ENCODE data around the gene DEPDC7. TPM values are rescaled to one million over a fixed set of nuclear protein-coding genes. Genes with fewer than 3 reads are reported as not detected.

DEPDC7 gene
- polyA plus RNA-seq, 2 of the 4 experiments (the other 2 are of a cell fraction) = 15.3 to 16.6 TPM

DNA sequence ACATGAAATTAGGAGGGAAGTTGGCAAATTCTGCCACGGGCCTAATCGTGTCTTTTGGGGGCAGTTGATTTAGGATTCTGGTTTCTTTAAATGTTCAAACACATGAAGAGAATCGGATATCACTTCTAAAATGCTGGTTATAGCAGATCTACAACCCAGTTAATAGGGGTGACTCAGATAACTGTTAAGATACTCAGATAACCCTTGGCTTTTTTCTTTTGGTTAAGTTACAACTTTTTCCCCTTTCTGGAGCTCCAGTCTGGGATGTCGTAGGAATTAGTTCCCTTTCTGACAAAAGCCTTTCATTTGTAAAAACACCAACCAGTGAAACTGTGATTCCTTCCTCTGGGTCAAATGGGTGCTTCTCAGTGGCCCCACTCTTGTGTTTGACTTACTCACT, 976 bp downstream of the DEPDC7 start:
- Histone ChIP-seq H3K4me1 (peaks cover 35% of the 10 kb centered on the region), H3K4me2 (peak overlapping the region; percentile 87), H3K9me3 (no peaks in the 10 kb centered on the region), H3K27ac (peak overlapping the region; percentile 76 to 90; a peak in 5 of 6 replicates), H3K4me3 (peak overlapping the region; percentile 82)
- CTCF ChIA-PET = interaction anchor here (1.1 to 2.5 kb wide), 8 partner anchors 9 to 57 kb away, joined by 3 to 12 read pairs (median 4); no protein-coding TSS in a partner anchor
- DNase-seq (ENCODE audit: low read depth in 1 of 2, low spot score in 1 of 2) (no peak), FAIRE-seq (no peak), ATAC-seq (no peak)
- POLR2A ChIA-PET = interaction anchor here (1.1 to 2.6 kb wide), 3 partner anchors 22 to 45 kb away, joined by 7 to 32 read pairs (median 7); partner anchors contain the start of gene TCP11L1
- WGBS (ENCODE audit: missing lambda C conversion rate) = 61% methylated on average over 4 of the region's 4 CpGs
- TF ChIP-seq ZFP36 (IDR thresholded peaks at IDR 0.05; ENCODE audit: borderline replicate concordance, partially characterized antibody) (no peak), CBX8 (IDR thresholded peaks at IDR 0.05) (no peak), NPAS2 (CRISPR knock-in tag; IDR thresholded peaks at IDR 0.05; ENCODE audit: borderline replicate concordance) (no peak), ZC3H11A (IDR thresholded peaks at IDR 0.05) (no peak), FOSB (CRISPR knock-in tag; IDR thresholded peaks at IDR 0.05) (no peak)

DNA sequence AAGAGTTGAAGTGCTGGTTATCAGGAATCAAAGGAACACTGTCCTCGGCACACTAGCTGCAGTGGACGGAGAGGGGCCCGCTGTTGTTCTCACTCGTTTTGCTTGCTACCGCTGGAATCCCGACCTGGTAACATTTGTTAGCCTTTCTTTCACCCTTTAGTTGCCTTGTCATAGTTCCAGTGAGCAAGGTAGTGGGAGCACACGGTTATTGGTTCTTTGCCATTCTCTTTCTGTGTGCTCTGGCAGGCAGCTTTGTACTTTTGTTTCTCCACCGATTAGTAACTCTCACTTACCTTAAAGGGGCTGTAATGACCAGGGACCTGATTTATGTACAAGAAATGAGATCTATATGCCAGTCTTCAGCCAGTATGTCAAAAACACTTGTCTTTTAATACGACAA, 1.8 kb downstream of the DEPDC7 start:
- Histone ChIP-seq H3K4me3 (no peak overlapping the region; the same call in 2 of the 3 replicates), H3K4me2 (peak overlapping the region; percentile 87), H3K9me3 (no peaks in the 10 kb centered on the region), H3K4me1 (peaks cover 37% of the 10 kb centered on the region), H3K27ac (0 out of 6 replicates have a peak overlapping the region, but pooled peaks of 1 of the 2 experiments have one; percentile 34)
- WGBS (ENCODE audit: missing lambda C conversion rate) = 71% methylated on average over 9 of the region's 9 CpGs
- no peak for FAIRE-seq
- CTCF ChIA-PET = interaction anchor here (1.1 to 2.5 kb wide), 4 partner anchors 13 to 57 kb away, joined by 3 to 12 read pairs (median 4); no protein-coding TSS in a partner anchor
- POLR2A ChIA-PET = interaction anchor here (2.6 kb wide), 1 partner anchor 22 kb away, joined by 32 read pairs; the partner anchor contains the start of gene TCP11L1
- no peak for TF ChIP-seq HDAC2 (IDR thresholded peaks at IDR 0.05)
- TF ChIP-seq, protein P1, sequence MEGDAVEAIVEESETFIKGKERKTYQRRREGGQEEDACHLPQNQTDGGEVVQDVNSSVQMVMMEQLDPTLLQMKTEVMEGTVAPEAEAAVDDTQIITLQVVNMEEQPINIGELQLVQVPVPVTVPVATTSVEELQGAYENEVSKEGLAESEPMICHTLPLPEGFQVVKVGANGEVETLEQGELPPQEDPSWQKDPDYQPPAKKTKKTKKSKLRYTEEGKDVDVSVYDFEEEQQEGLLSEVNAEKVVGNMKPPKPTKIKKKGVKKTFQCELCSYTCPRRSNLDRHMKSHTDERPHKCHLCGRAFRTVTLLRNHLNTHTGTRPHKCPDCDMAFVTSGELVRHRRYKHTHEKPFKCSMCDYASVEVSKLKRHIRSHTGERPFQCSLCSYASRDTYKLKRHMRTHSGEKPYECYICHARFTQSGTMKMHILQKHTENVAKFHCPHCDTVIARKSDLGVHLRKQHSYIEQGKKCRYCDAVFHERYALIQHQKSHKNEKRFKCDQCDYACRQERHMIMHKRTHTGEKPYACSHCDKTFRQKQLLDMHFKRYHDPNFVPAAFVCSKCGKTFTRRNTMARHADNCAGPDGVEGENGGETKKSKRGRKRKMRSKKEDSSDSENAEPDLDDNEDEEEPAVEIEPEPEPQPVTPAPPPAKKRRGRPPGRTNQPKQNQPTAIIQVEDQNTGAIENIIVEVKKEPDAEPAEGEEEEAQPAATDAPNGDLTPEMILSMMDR (IDR thresholded peaks at IDR 0.05) = no peak
- TF ChIP-seq, protein P2, sequence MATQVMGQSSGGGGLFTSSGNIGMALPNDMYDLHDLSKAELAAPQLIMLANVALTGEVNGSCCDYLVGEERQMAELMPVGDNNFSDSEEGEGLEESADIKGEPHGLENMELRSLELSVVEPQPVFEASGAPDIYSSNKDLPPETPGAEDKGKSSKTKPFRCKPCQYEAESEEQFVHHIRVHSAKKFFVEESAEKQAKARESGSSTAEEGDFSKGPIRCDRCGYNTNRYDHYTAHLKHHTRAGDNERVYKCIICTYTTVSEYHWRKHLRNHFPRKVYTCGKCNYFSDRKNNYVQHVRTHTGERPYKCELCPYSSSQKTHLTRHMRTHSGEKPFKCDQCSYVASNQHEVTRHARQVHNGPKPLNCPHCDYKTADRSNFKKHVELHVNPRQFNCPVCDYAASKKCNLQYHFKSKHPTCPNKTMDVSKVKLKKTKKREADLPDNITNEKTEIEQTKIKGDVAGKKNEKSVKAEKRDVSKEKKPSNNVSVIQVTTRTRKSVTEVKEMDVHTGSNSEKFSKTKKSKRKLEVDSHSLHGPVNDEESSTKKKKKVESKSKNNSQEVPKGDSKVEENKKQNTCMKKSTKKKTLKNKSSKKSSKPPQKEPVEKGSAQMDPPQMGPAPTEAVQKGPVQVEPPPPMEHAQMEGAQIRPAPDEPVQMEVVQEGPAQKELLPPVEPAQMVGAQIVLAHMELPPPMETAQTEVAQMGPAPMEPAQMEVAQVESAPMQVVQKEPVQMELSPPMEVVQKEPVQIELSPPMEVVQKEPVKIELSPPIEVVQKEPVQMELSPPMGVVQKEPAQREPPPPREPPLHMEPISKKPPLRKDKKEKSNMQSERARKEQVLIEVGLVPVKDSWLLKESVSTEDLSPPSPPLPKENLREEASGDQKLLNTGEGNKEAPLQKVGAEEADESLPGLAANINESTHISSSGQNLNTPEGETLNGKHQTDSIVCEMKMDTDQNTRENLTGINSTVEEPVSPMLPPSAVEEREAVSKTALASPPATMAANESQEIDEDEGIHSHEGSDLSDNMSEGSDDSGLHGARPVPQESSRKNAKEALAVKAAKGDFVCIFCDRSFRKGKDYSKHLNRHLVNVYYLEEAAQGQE (IDR thresholded peaks at IDR 0.05) = no peak
- no peak for TF ChIP-seq KDM5A (IDR thresholded peaks at IDR 0.05)
- no peak for TF ChIP-seq RAD21 (conservative IDR thresholded peaks at IDR 0.05 in 1 of 2, IDR thresholded peaks at IDR 0.05 in 1 of 2)
- no peak for TF ChIP-seq CHD4 (IDR thresholded peaks at IDR 0.05; ENCODE audit: borderline replicate concordance)
- TF ChIP-seq BHLHE40 (IDR thresholded peaks at IDR 0.05; ENCODE audit: low read depth, low read length) = no peak
- TF ChIP-seq CEBPB (IDR thresholded peaks at IDR 0.05) = no peak
- TF ChIP-seq CHD2 (IDR thresholded peaks at IDR 0.05; ENCODE audit: low read length, partially characterized antibody) = no peak
- no peak for TF ChIP-seq ESRRA (IDR thresholded peaks at IDR 0.05; ENCODE audit: borderline replicate concordance, low read length)
- no peak for TF ChIP-seq SREBF2 (IDR thresholded peaks at IDR 0.05)
- DNase-seq (ENCODE audit: low read depth in 1 of 2, low spot score in 1 of 2) = no peak
- ATAC-seq = no peak

DNA sequence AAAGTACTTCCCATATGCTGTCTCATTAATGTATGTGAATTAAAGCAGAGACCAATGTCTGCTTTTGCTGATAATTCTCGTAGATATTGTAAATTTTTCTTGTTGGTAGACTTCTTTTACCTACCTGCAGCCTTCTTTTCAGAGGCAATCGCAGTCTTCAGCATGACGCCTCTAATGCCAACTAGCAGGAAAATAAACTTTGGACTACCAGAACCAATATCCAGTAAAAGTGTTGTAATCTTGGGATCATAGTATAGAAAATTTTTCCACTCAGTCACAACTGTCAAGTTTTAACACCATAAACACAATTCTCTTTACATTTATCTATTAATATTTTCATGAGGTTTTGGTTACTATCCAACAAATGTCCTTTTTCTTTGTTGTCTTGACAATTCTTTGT, 2.3 kb downstream of the DEPDC7 start:
- Histone ChIP-seq H3K4me2 (peak overlapping the region; percentile 87), H3K27ac (no peak overlapping the region), H3K4me3 (no peak overlapping the region), H3K4me1 (peaks cover 37% of the 10 kb centered on the region), H3K9me3 (no peaks in the 10 kb centered on the region)
- CTCF ChIA-PET = interaction anchor here (1.1 to 1.2 kb wide), 2 partner anchors 16 to 49 kb away, joined by 3 to 6 read pairs; no protein-coding TSS in a partner anchor
- no peak for DNase-seq (ENCODE audit: low read depth in 1 of 2, low spot score in 1 of 2)
- 92% methylated on average over 3 of the region's 3 CpGs for WGBS (ENCODE audit: missing lambda C conversion rate)
- POLR2A ChIA-PET = interaction anchor here (2.6 kb wide), 1 partner anchor 21 kb away, joined by 32 read pairs; the partner anchor contains the start of gene TCP11L1
- ATAC-seq = no peak
- FAIRE-seq = no peak
- no peak for TF ChIP-seq GATA3 (IDR thresholded peaks at IDR 0.05; ENCODE audit: borderline replicate concordance)
- TF ChIP-seq NR3C1 (IDR thresholded peaks at IDR 0.05) = no peak
- TF ChIP-seq PHF8 (IDR thresholded peaks at IDR 0.05; ENCODE audit: borderline replicate concordance, low read depth) = no peak
- no peak for TF ChIP-seq NPAS2 (CRISPR knock-in tag; IDR thresholded peaks at IDR 0.05; ENCODE audit: borderline replicate concordance)
- TF ChIP-seq RCOR1 (IDR thresholded peaks at IDR 0.05; ENCODE audit: low read depth, low read length) = no peak
- no peak for TF ChIP-seq RNF2 (IDR thresholded peaks at IDR 0.05; ENCODE audit: borderline replicate concordance, low read depth)
- TF ChIP-seq ESRRA (IDR thresholded peaks at IDR 0.05; ENCODE audit: borderline replicate concordance, low read length) = no peak
- no peak for TF ChIP-seq KDM1A (IDR thresholded peaks at IDR 0.05; ENCODE audit: low read depth)
- TF ChIP-seq, protein P3, sequence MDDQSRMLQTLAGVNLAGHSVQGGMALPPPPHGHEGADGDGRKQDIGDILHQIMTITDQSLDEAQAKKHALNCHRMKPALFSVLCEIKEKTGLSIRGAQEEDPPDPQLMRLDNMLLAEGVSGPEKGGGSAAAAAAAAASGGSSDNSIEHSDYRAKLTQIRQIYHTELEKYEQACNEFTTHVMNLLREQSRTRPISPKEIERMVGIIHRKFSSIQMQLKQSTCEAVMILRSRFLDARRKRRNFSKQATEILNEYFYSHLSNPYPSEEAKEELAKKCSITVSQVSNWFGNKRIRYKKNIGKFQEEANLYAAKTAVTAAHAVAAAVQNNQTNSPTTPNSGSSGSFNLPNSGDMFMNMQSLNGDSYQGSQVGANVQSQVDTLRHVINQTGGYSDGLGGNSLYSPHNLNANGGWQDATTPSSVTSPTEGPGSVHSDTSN (IDR thresholded peaks at IDR 0.05) = no peak
- TF ChIP-seq CHD4 (IDR thresholded peaks at IDR 0.05; ENCODE audit: borderline replicate concordance) = no peak
- TF ChIP-seq, protein P4, sequence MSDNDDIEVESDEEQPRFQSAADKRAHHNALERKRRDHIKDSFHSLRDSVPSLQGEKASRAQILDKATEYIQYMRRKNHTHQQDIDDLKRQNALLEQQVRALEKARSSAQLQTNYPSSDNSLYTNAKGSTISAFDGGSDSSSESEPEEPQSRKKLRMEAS (IDR thresholded peaks at IDR 0.05) = no peak
